ENCODE measurements around the gene SLC51A. TPM values are rescaled to one million over a fixed set of nuclear protein-coding genes. Genes with fewer than 3 reads are reported as not detected.

Gene SLC51A
- total RNA-seq, 1 donor from 2014 or later: 0.58 TPM

DNA sequence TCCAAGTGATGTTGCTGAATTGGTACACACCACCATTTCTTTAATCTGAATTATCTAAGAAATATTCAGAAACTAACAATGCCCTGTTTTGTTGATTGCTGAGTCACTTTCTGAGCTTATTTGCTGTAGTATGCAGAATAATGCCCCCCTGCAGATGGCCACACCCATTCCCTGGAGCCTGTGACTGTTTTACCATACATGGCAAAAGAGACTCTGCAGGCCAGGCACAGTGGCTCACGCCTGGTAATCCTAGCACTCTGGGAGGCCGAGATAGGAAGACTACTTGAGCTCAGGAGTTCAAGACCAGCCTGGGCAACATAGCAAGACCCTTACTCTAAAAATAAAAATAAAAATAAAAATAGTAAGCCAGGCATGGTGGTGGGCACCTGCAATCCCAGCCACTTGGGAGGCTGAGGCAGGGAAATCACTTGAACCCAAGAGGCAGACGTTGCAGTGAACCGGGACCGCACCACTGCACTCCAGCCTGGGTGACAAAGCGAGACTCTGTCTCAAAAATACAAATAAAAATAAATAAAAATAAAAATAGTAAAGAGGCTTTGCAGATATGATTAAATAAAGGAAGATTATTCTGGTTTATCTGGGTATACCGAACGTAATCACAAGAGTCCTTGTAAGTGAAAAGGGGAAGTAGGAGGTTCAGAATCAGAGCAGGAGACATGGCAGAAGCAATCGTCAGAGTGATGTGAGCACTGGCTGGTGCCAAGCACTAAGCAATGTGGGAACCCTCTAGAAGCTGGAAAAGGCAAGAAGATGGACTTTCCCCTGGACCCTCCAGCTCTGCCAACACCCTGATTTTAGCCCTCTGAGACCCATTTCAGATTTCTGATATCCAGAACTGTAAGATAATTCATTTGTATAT, 52.2 kb downstream of the SLC51A start:
- intact Hi-C loops (cut with DNase I): no loop called here
- ATAC-seq: no peak

DNA sequence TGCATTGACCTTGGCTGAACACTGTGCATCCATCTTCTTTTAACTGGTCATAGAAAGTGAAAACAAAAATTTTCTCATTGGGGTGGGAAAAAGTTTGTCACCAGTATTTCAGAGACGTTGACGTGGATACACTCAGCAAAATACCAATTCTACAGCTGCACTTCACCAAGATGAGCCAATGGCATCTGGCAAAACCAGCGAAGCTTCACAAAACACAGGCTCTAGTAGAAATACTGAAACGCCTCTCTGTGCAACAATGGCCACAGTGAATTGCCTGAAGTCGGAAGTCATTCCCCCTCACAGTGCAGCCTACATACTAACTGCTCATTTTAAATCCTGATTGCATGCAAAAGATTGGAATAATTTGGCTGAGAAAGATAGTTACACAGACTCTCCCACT, 54.2 kb downstream of the SLC51A start:
- no peak for ATAC-seq
- DNase-seq (ENCODE audit: low spot score): no peak
- intact Hi-C loops (cut with DNase I): no loop called here

More for the DNA sequence above, 52.2 kb downstream of the SLC51A start:
- DNase-seq (ENCODE audit: low spot score): no peak

DNA sequence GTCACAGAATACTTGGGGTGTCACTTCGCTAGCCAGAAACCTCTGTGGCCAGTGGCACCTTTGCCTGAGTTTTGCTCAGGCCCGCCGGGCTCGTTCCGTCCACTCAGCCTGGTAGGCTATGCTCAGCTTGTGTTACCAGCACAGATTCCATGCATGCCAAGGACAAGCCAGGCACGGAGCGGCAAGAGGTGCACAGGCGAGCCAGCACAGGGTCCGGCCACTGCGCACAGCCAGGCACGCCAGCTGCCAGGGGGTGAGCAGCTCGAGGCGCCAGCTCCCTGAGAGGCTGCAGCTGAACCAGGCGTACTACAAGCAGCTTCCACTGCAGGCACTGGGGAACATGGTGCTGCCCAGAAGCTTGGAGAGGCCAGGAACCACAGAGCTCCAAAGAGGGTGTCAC, 56.5 kb downstream of the SLC51A start:
- DNase-seq (ENCODE audit: low spot score): no peak
- intact Hi-C loops (cut with DNase I): no loop called here
- no peak for ATAC-seq

DNA sequence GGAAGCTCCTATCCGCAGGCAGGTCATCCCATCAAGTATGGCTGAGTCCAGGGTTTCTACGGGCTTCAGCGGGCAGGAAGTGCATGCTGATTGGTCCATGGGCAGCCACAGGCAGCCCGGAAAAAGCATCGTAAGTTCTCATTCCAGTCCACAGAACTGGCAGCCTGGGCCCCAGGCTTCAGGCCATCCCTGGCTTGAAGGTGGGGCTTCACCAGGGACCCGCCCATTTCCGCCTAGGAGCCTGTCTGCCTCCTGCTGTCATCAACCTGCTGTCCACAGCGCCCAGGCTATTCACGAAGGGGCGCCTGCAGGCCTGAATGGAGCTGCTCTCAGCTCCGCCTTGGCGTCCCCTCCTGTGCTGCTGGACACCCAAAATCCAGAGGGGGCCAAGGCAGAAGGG, 57.3 kb downstream of the SLC51A start:
- DNase-seq (ENCODE audit: low spot score) (no peak), ATAC-seq (no peak)
- intact Hi-C loops (cut with DNase I): no loop called here

DNA sequence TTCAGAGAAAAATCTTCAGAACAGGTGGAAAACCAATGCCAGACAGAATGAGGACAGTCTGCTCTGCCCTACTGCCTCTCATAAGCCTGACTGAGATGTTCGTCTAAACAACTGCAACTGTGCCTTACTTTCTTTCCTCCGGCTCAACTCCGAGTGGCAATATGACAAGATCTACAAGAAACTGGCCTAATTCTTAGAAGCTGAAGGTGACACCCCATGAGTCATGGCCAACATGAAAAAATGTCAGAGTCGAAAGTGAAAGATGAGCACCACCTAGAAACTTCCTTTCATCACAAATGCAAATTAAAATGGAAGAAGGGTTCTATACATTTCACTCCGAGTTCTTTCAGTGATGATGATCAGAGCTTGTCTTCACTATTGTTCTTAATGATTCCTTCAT, 58.3 kb downstream of the SLC51A start:
- ATAC-seq (no peak), DNase-seq (ENCODE audit: low spot score) (no peak)
- intact Hi-C loops (cut with DNase I): no loop called here

DNA sequence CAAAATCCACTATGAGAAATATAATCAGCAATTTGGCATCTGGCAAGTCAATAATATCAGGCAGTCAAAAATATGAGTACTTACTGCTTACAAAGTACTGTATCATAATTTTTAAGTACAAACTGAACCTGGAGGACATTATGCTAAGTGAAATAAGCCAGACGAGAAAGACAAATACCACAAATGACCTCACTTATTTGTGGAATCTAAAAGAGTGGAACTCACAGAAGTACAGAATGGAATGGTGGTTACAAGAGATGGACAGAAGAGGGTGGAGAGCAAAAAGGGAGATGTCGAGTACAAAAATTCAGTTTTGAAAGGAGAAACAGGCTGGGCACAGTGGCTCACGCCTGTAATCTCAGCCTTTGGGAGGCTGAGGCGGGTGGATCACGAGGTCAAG, 58.8 kb downstream of the SLC51A start:
- DNase-seq (ENCODE audit: low spot score) (no peak), ATAC-seq (no peak)
- intact Hi-C loops (cut with DNase I): no loop called here

DNA sequence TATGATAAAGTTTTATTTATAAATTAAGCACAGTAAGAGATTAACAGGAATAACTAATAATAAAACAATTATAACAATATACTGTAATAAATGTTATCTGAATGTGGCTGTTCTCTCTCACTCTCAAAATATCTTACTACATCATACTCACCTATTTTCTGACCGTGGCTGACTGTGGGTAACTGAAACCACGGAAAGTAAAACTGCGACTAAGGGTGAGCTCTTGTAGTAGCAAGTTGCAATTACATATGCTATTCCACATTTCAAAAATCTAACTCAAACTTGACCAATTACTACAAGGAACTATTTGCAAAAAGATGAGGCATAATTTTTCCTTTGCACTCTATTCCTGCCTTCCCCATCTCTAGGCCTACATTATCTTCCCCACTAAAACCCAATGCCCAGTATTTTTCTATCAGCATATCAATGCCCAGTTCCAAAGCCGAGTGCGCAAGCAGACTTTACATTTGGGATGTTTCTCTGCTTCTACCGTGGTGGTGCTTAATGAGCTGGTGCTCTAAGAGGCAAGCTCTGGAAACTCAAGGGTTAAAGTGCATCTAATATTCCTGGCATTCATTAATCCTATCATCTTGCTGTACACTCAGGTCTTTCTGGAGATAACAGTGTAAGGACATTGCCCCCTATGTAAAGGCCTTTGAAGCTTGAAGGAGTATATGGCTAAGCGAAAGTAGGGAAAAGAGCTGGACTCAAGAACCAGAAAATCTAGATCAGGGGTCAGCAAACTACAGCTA, 64.5 kb downstream of the SLC51A start:
- no peak for DNase-seq (ENCODE audit: low spot score)
- intact Hi-C loops (cut with DNase I): no loop called here
- no peak for ATAC-seq

DNA sequence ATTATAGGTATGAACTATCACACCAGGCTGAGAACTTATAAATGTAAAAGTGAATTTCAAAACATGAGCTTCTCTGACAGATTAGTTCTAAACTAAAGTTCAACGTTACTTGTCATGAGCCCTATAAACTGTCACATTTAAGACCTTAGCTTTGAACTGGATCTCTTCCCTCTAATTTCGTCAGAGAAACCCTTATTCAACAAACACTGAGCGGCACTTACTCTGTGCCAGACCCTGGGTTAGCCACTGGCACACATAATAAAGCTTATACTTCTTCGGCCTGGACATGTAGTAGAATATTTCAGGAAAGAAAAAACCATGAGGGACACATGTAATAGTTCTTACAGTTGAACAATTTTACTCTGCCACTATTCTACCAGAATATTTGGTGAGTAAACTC, 65.6 kb downstream of the SLC51A start:
- ATAC-seq: peak; percentile 51
- DNase-seq (ENCODE audit: low spot score): no peak
- intact Hi-C loops (cut with DNase I): no loop called here

Other genes starting within 250 kb of the SLC51A start
- 76.7 TPM for gene TFRC, start 134.4 kb upstream of the SLC51A start, total RNA-seq
- not detected for gene ZDHHC19, start 5.1 kb upstream of the SLC51A start, total RNA-seq
- gene PCYT1A, start 71.2 kb downstream of the SLC51A start, total RNA-seq: 63.8 TPM
- 9.9 TPM for gene DYNLT2B, start 101.7 kb downstream of the SLC51A start, total RNA-seq
- gene TM4SF19, start 121.9 kb downstream of the SLC51A start, total RNA-seq: 1.2 TPM
- 78.7 TPM for gene UBXN7, start 215.9 kb downstream of the SLC51A start, total RNA-seq